ENCODE results near the gene TFIP11.
"Not testable (repeated sequence)": the region's sequence is repeated elsewhere in the genome, so short reads cannot be mapped to it uniquely, and the experiment has no call there.

TFIP11 gene

GRCh38 chr22:26540119-26540518 lies 27.8 kb upstream of the TFIP11 start:
- DNase-seq, result no peak

- no peak for DNase-seq
Observed at GRCh38 chr22:26536762-26537134, 24.5 kb upstream of the TFIP11 start.

- DNase-seq, result no peak
Observed at GRCh38 chr22:26536056-26536761, 23.9 kb upstream of the TFIP11 start.

GRCh38 chr22:26535603-26535908 lies 23.3 kb upstream of the TFIP11 start:
- no peak for DNase-seq

- DNase-seq, result no peak
Observed at GRCh38 chr22:26534874-26535602, 22.8 kb upstream of the TFIP11 start.

GRCh38 chr22:26534171-26534855 lies 22.0 kb upstream of the TFIP11 start:
- no peak for DNase-seq

- peak in 1 of 2 donors; percentile 12 for DNase-seq
Observed at GRCh38 chr22:26529345-26529744, 17.1 kb upstream of the TFIP11 start.

- DNase-seq, result not testable (repeated sequence)
Observed at GRCh38 chr22:26528518-26528917, 16.2 kb upstream of the TFIP11 start.

- DNase-seq, result no peak
Observed at GRCh38 chr22:26527574-26528465, 15.5 kb upstream of the TFIP11 start.

- no peak for DNase-seq
Observed at GRCh38 chr22:26527167-26527566, 14.9 kb upstream of the TFIP11 start.

- DNase-seq, result no peak
Observed at GRCh38 chr22:26525946-26526564, 13.8 kb upstream of the TFIP11 start.

GRCh38 chr22:26524870-26525269 lies 12.6 kb upstream of the TFIP11 start:
- no peak for DNase-seq

- no peak for DNase-seq
Observed at GRCh38 chr22:26522592-26522991, 10.3 kb upstream of the TFIP11 start.

- DNase-seq, result no peak
Observed at GRCh38 chr22:26522012-26522411, 9.7 kb upstream of the TFIP11 start.

GRCh38 chr22:26517429-26517828 lies 5.2 kb upstream of the TFIP11 start:
- no peak for DNase-seq

GRCh38 chr22:26516503-26516902 lies 4.2 kb upstream of the TFIP11 start:
- DNase-seq, result no peak

GRCh38 chr22:26515931-26516330 lies 3.7 kb upstream of the TFIP11 start:
- no peak for DNase-seq

- DNase-seq, result no peak
Observed at GRCh38 chr22:26514419-26515161, 2.3 kb upstream of the TFIP11 start.

- no peak for DNase-seq
Observed at GRCh38 chr22:26513838-26514237, 1.6 kb upstream of the TFIP11 start.

GRCh38 chr22:26508148-26508547 lies 4.1 kb downstream of the TFIP11 start:
- no peak for DNase-seq

- no peak for DNase-seq
Observed at GRCh38 chr22:26503758-26504157, 8.5 kb downstream of the TFIP11 start.

Measured in bone marrow (tissue), 2 donors.